ENCODE results near the gene ZNF606. TPM values are rescaled to one million over a fixed set of nuclear protein-coding genes. Genes with fewer than 3 reads are reported as not detected.

Gene ZNF606
- total RNA-seq, 2 experiments from 2014 or later, result 1.3 to 3.2 TPM

DNA sequence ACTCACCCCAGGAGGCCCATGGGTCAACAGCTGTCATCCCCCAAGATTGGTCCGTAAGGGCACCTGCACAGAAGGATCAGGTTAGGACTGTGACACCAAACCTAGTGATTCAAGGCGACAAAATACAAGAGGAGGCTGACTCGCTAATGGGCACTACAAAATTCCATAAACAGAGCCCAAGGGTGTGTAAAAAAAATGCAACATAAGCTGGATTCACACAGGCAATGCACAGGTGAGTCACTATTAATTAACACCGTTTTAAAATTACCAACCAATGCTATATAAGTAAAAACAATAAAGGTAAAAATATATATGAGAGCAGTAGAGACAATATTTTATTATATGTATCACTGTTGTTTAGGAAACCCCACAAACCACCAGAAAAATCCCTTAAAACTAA, 1.9 kb downstream of the ZNF606 start:
- peaks cover 10% of the 10 kb centered on the region for H3K4me1 ChIP-seq (ENCODE audit: insufficient read depth, low read length, poor library complexity, severe bottlenecking)
- H3K9me2 ChIP-seq (ENCODE audit: insufficient read depth, low read length), result no peaks in the 10 kb centered on the region
- TF ChIP-seq, protein P1, sequence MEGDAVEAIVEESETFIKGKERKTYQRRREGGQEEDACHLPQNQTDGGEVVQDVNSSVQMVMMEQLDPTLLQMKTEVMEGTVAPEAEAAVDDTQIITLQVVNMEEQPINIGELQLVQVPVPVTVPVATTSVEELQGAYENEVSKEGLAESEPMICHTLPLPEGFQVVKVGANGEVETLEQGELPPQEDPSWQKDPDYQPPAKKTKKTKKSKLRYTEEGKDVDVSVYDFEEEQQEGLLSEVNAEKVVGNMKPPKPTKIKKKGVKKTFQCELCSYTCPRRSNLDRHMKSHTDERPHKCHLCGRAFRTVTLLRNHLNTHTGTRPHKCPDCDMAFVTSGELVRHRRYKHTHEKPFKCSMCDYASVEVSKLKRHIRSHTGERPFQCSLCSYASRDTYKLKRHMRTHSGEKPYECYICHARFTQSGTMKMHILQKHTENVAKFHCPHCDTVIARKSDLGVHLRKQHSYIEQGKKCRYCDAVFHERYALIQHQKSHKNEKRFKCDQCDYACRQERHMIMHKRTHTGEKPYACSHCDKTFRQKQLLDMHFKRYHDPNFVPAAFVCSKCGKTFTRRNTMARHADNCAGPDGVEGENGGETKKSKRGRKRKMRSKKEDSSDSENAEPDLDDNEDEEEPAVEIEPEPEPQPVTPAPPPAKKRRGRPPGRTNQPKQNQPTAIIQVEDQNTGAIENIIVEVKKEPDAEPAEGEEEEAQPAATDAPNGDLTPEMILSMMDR (conservative IDR thresholded peaks at IDR 0.05; ENCODE audit: low read length), result no peak
- no peak for TF ChIP-seq EZH2phosphoT487 (IDR thresholded peaks at IDR 0.05; ENCODE audit: borderline replicate concordance, low read depth, low read length)
- H3K9me3 ChIP-seq (ENCODE audit: low read length), result peaks cover 27% of the 10 kb centered on the region; the same call in 1 of the 2 replicates
- H3K4me3 ChIP-seq (ENCODE audit: low read depth, low read length, poor library complexity, severe bottlenecking), result no peak overlapping the region
- H2AFZ ChIP-seq (ENCODE audit: low read length), result no peak overlapping the region
- H3K36me3 ChIP-seq (ENCODE audit: insufficient read depth, low read length), result peaks cover 9% of the 10 kb centered on the region; the same call in 1 of the 2 replicates
- no TSS peak for BruUV-seq (replicated peaks)
- no peaks in the 10 kb centered on the region for H4K20me1 ChIP-seq (ENCODE audit: insufficient read depth, low read length)
- intact Hi-C loops (cut with micrococcal nuclease; ENCODE audit: unreplicated experiment), result no loop called here
- ChIA-PET POLR2A (no interaction called here), CTCF (ENCODE audit: unreplicated experiment) (no interaction called here)
- DNase-seq (ENCODE audit: low spot score), result no peak
- H3K4me2 ChIP-seq (ENCODE audit: low read length), result no peak overlapping the region
- no peak overlapping the region for H3K27ac ChIP-seq (ENCODE audit: low read depth, low read length, poor library complexity, severe bottlenecking)
- no peaks in the 10 kb centered on the region for H3K79me2 ChIP-seq (ENCODE audit: insufficient read depth, low read depth, low read length)

GRCh38 chr19:57992841-57993240, 9.8 kb downstream of the ZNF606 start:
- no peak for DNase-seq (ENCODE audit: low spot score)
- H3K27ac ChIP-seq (ENCODE audit: low read depth, low read length, poor library complexity, severe bottlenecking), result no peak overlapping the region
- no peaks in the 10 kb centered on the region for H3K36me3 ChIP-seq (ENCODE audit: insufficient read depth, low read length)
- no peak overlapping the region for H2AFZ ChIP-seq (ENCODE audit: low read length)
- no peaks in the 10 kb centered on the region for H3K79me2 ChIP-seq (ENCODE audit: insufficient read depth, low read depth, low read length)
- no peak overlapping the region for H3K4me2 ChIP-seq (ENCODE audit: low read length)
- 0 out of 2 replicates have a peak, but pooled peaks cover 6% of the 10 kb centered on the region for H3K9me3 ChIP-seq (ENCODE audit: low read length)
- intact Hi-C loops (cut with micrococcal nuclease; ENCODE audit: unreplicated experiment), result no loop called here
- POLR2A ChIA-PET, result no interaction called here
- no TSS peak for BruUV-seq (replicated peaks)
- TF ChIP-seq, protein P1 (conservative IDR thresholded peaks at IDR 0.05; ENCODE audit: low read length), result no peak
- TF ChIP-seq EZH2phosphoT487 (IDR thresholded peaks at IDR 0.05; ENCODE audit: borderline replicate concordance, low read depth, low read length), result no peak
- no peaks in the 10 kb centered on the region for H3K4me1 ChIP-seq (ENCODE audit: insufficient read depth, low read length, poor library complexity, severe bottlenecking)
- no peaks in the 10 kb centered on the region for H4K20me1 ChIP-seq (ENCODE audit: insufficient read depth, low read length)
- no peaks in the 10 kb centered on the region for H3K9me2 ChIP-seq (ENCODE audit: insufficient read depth, low read length)
- no peak overlapping the region for H3K4me3 ChIP-seq (ENCODE audit: low read depth, low read length, poor library complexity, severe bottlenecking)
- CTCF ChIA-PET (ENCODE audit: unreplicated experiment), result no interaction called here

DNA sequence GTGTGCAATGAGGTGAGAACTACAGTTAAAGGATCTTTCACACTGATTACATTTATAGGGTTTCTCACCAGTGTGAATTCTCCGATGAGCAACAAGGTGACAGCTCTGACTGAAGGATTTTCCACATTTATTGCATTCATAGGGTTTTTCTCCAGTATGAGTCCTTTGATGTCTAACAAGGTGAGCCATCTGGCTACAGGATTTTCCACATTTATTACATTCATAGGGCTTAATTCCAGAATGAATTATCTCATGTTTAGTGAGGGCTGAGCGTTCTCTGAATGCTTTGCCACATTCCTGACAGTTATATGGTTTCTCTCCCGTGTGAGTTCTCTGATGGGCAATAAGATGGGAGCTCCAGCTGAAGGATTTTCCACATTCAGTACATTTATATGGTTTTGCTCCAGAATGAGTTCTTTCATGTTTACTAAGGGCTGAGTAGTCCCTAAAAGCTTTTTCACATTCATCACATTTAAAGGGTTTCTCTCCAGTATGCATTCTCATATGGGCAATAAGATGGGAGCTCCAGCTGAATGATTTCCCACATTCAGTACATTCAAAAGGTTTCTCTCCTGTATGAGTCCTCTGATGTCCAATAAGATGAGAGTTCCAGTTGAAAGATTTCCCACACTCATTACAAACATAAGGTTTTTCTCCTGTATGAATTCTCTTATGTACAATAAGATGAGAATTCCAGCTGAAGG, 23.9 kb downstream of the ZNF606 start:
- POLR2A ChIA-PET, result no interaction called here
- Histone ChIP-seq H3K4me1 (ENCODE audit: insufficient read depth, low read length, poor library complexity, severe bottlenecking) (no peaks in the 10 kb centered on the region), H3K9me2 (ENCODE audit: insufficient read depth, low read length) (no peaks in the 10 kb centered on the region), H3K4me2 (ENCODE audit: low read length) (no peak overlapping the region), H3K4me3 (ENCODE audit: low read depth, low read length, poor library complexity, severe bottlenecking) (no peak overlapping the region), H3K9me3 (ENCODE audit: low read length) (peaks cover 37% of the 10 kb centered on the region), H3K27ac (ENCODE audit: low read depth, low read length, poor library complexity, severe bottlenecking) (no peak overlapping the region), H3K36me3 (ENCODE audit: insufficient read depth, low read length) (no peaks in the 10 kb centered on the region), H4K20me1 (ENCODE audit: insufficient read depth, low read length) (no peaks in the 10 kb centered on the region), H3K79me2 (ENCODE audit: insufficient read depth, low read depth, low read length) (no peaks in the 10 kb centered on the region), H2AFZ (ENCODE audit: low read length) (no peak overlapping the region)
- intact Hi-C loops (cut with micrococcal nuclease; ENCODE audit: unreplicated experiment), result no loop called here
- no TSS peak for BruUV-seq (replicated peaks)
- no peak for DNase-seq (ENCODE audit: low spot score)
- TF ChIP-seq, protein P1 (conservative IDR thresholded peaks at IDR 0.05; ENCODE audit: low read length), result no peak
- TF ChIP-seq EZH2phosphoT487 (IDR thresholded peaks at IDR 0.05; ENCODE audit: borderline replicate concordance, low read depth, low read length), result no peak
- CTCF ChIA-PET (ENCODE audit: unreplicated experiment), result no interaction called here
